Calu3 (cell line): ENCODE measurements around the gene IGSF8. TPM values are rescaled to one million over a fixed set of nuclear protein-coding genes. Genes with fewer than 3 reads are reported as not detected.

Experiments used
- BruUV-seq: library from RNA; stranded (reverse); fragments of 400-500 nt; replicated peaks from 2 replicates; lab custom pipeline; 2021; lab: Mats Ljungman, UMichigan
- CTCF ChIA-PET: fragments of 300-600 bp; sonication (Branson Sonifier 250); formaldehyde crosslinking; loops from one replicate; lab custom pipeline; 2022; ENCODE audit warnings: antibody characterized with exemption; lab: Charles Lee
- DNase-seq: peaks from one replicate; pipeline ENCODE4 v3.0.0; 2022
- H3K27ac Mint-ChIP-seq: one replicate; pipeline ENCODE4 v1.8.0; 2022; ENCODE audit warnings: mixed read lengths; ENCODE audit not compliant: unreplicated experiment
- H3K27me3 Mint-ChIP-seq: one replicate; pipeline ENCODE4 v1.8.0; 2022; ENCODE audit warnings: mixed read lengths; ENCODE audit not compliant: unreplicated experiment
- H3K36me3 Mint-ChIP-seq: one replicate; pipeline ENCODE4 v1.8.0; 2022; ENCODE audit warnings: mild to moderate bottlenecking, moderate library complexity, mixed read lengths; ENCODE audit not compliant: insufficient read depth, unreplicated experiment
- H3K4me1 Mint-ChIP-seq: one replicate; pipeline ENCODE4 v1.8.0; 2022; ENCODE audit warnings: mild to moderate bottlenecking, low read depth, mixed read lengths; ENCODE audit not compliant: unreplicated experiment
- H3K4me3 Mint-ChIP-seq: one replicate; pipeline ENCODE4 v1.8.0; 2022; ENCODE audit warnings: mild to moderate bottlenecking, low read depth, moderate library complexity, mixed read lengths; ENCODE audit not compliant: unreplicated experiment
- H3K9me3 Mint-ChIP-seq: one replicate; pipeline ENCODE4 v1.8.0; 2022; ENCODE audit warnings: low read depth, mixed read lengths; ENCODE audit not compliant: unreplicated experiment
- intact Hi-C: fragments of 100-400 bp; cut with micrococcal nuclease; formaldehyde crosslinking; loops from one replicate; pipeline ENCODE4 v1.10.0; 2022; ENCODE audit not compliant: unreplicated experiment
- total RNA-seq: library from RNA; stranded (reverse); gene quantifications from 2 replicates; pipeline ENCODE4 v1.2.3, GENCODE V29; 2022
- TF ChIP-seq, protein P1 (sequence below): fragments of 200-600 bp; IDR thresholded peaks from one replicate; pipeline ENCODE4 v1.8.0; 2022; ENCODE audit warnings: antibody characterized with exemption; ENCODE audit not compliant: unreplicated experiment

The IGSF8 gene
- total RNA-seq, 1 experiment from 2014 or later: 31.6 TPM

DNA sequence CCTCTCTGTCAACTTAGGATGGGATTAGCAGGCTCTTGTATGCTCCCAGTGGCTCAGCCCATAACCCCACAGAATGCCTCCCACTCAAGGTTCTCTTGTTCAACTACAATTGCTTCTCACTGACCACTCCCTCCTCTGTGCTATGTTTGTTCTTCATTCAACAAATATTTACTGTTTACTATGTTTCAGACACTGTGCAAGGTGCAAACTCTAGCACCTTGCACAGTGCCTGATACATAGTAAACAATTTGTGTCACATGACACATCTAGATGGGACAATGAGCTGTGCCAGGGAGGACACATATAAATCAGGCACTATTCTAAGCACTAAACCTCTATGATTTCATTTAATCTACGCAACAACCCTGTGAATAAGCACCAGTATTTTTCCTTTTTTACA is 32.5 kb upstream of the IGSF8 start:
- intact Hi-C loops: no loop called here
- no peaks in the 10 kb centered on the region for H3K4me1 Mint-ChIP-seq
- DNase-seq: no peak
- CTCF ChIA-PET: interaction anchor here (0.6 kb wide), 1 partner anchor 15 kb away, joined by 3 read pairs; no protein-coding TSS in a partner anchor
- no peaks in the 10 kb centered on the region for H3K36me3 Mint-ChIP-seq
- peaks cover 84% of the 10 kb centered on the region for H3K27me3 Mint-ChIP-seq
- TF ChIP-seq, protein P1, sequence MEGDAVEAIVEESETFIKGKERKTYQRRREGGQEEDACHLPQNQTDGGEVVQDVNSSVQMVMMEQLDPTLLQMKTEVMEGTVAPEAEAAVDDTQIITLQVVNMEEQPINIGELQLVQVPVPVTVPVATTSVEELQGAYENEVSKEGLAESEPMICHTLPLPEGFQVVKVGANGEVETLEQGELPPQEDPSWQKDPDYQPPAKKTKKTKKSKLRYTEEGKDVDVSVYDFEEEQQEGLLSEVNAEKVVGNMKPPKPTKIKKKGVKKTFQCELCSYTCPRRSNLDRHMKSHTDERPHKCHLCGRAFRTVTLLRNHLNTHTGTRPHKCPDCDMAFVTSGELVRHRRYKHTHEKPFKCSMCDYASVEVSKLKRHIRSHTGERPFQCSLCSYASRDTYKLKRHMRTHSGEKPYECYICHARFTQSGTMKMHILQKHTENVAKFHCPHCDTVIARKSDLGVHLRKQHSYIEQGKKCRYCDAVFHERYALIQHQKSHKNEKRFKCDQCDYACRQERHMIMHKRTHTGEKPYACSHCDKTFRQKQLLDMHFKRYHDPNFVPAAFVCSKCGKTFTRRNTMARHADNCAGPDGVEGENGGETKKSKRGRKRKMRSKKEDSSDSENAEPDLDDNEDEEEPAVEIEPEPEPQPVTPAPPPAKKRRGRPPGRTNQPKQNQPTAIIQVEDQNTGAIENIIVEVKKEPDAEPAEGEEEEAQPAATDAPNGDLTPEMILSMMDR: no peak
- H3K4me3 Mint-ChIP-seq: no peak overlapping the region
- no TSS peak for BruUV-seq
- no peaks in the 10 kb centered on the region for H3K9me3 Mint-ChIP-seq
- no peak overlapping the region for H3K27ac Mint-ChIP-seq

GRCh38 chr1:160130486-160130885 is 32.1 kb upstream of the IGSF8 start:
- no peaks in the 10 kb centered on the region for H3K4me1 Mint-ChIP-seq
- H3K36me3 Mint-ChIP-seq: no peaks in the 10 kb centered on the region
- DNase-seq: no peak
- CTCF ChIA-PET: no interaction called here
- no TSS peak for BruUV-seq
- intact Hi-C loops: no loop called here
- no peak overlapping the region for H3K27ac Mint-ChIP-seq
- H3K4me3 Mint-ChIP-seq: no peak overlapping the region
- TF ChIP-seq, protein P1: no peak
- H3K9me3 Mint-ChIP-seq: no peaks in the 10 kb centered on the region
- H3K27me3 Mint-ChIP-seq: peaks cover 80% of the 10 kb centered on the region

GRCh38 chr1:160129966-160130365 is 31.5 kb upstream of the IGSF8 start:
- H3K27ac Mint-ChIP-seq: no peak overlapping the region
- CTCF ChIA-PET: no interaction called here
- TF ChIP-seq, protein P1: no peak
- H3K9me3 Mint-ChIP-seq: no peaks in the 10 kb centered on the region
- intact Hi-C loops: no loop called here
- no TSS peak for BruUV-seq
- peaks cover 2% of the 10 kb centered on the region for H3K4me1 Mint-ChIP-seq
- no peak overlapping the region for H3K4me3 Mint-ChIP-seq
- H3K36me3 Mint-ChIP-seq: peaks cover under 1% of the 10 kb centered on the region
- peaks cover 75% of the 10 kb centered on the region for H3K27me3 Mint-ChIP-seq
- DNase-seq: no peak

DNA sequence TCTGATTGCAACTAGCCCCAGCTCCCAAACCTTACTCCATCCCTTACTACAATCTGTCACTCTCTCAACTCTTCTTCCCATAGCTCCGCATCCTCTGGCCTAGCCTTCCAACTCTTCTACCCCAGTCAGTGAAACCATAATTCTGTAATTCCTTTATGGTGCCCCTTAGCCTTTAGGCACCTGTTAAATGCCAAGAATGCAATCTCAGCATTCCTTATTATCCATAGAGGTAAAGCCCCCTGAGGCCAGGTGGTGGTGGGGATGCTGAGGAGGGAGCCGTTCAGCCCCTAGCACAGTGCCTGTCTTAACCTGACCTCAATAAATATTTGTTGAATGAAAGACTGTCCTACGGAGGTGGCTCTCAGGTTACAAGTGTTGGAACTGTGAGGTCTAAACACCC is 31.1 kb upstream of the IGSF8 start:
- H3K27ac Mint-ChIP-seq: no peak overlapping the region
- H3K4me3 Mint-ChIP-seq: no peak overlapping the region
- H3K36me3 Mint-ChIP-seq: peaks cover 5% of the 10 kb centered on the region
- TF ChIP-seq, protein P1: no peak
- no peaks in the 10 kb centered on the region for H3K9me3 Mint-ChIP-seq
- peaks cover 71% of the 10 kb centered on the region for H3K27me3 Mint-ChIP-seq
- intact Hi-C loops: no loop called here
- DNase-seq: no peak
- peaks cover 6% of the 10 kb centered on the region for H3K4me1 Mint-ChIP-seq
- CTCF ChIA-PET: no interaction called here
- no TSS peak for BruUV-seq
